ENCODE measurements around the gene SOCS1.

Gene SOCS1

DNA sequence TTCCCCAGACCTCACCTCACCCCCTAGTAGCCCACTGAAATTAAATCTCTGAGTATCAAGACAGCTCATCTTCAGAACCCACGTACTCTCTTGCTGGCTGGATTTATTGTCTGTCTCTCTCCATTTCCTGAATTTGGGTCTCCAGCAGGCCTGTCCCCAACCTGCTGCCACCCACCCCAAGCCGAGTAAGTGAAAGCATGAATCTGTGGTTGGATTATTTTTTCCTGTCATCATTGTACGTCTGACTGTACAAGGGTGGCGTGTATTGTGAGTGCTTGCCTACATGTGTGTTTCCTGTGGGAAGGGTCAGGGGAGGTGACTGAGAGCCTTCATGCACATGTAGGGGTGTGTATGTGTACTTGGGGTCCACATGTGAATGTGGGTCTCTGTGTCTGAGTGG, 7.7 kb upstream of the SOCS1 start:
- in situ Hi-C loops (cut with MboI; ENCODE audit: low sequenced_read_pairs) = no loop called here

DNA sequence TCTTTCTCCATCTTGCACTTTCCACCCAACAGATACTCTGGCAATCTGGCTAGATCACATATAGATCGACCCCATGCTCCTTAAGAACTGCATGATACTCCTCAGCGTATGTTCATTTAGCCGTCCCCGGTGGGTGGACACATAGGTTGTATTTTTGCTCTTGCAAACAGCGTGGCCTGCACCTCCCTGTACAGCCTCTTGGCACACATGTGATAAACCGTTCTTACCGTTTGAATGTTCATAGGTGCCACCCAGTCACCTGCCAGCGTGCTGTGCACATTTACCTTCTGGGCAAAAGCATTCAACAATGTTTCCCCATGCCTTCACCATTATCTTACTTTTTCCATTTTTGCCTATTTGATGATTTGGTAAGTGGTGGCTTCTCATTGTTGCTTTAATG, 6.9 kb upstream of the SOCS1 start:
- in situ Hi-C loops (cut with MboI; ENCODE audit: low sequenced_read_pairs) = no loop called here

DNA sequence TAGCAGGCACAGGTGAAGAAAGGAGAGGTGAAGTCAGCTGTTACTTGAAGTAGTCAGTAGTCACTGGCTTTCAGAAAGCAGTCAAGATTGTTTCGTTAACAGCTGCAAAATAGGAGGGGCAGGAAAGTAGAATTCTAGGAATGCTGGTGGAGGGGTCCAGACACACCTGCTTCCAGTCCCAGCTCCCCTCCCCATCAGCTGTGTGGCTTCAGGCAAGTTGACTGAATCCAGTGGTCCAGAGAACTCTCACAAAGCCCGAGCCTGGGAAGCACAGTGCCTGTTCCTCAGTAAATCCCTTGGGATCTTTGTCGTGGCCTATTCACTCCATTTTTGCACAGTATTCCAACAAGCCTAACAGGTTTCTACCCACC, 4.6 kb upstream of the SOCS1 start:
- in situ Hi-C loops (cut with MboI; ENCODE audit: low sequenced_read_pairs) = no loop called here

DNA sequence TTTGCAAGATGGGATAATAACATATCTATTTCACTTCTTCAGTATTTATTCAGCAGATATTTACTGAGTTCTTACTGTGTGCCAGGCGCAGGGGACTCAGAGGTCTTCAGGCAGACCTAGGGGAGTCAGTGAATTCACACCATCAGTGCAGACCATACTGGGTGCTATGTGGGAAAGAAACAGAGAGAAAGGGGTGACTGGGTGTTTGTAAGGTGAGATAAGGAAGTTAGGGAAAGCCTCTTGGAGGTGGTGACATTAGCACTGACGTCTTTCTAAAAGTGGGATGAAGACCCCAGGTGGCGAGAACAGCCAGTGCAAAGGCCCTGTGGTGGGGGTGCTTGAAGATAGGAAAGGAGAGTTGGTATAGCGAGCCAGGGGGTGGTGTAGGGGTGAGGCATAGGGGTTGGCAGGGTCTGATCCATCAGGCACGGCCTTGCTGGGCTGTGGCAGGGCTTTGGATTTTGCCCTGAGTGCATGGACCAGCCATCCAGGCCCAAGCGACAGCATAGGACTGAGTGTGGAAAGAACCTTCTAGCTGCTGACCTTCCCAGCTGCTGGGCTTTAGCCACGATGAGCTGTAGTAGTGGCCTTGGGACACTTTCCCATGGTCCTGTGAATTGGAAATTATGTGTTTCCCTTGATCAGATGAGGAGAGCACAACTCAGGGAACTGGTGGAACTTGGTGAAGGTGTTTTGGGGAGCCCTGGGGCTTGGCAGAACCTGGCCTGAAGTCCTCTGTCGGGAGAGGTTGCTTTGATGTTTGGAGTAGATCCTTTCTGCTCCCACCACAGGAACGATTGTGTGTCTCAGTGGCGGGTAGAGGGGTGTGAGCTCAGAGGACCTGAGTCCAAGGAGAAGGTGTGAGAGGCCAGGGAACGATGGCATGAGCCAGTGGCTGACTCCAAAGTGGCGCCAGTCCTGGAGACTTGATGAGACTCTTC, 3.9 kb upstream of the SOCS1 start:
- in situ Hi-C loops (cut with MboI; ENCODE audit: low sequenced_read_pairs) = loop anchor here (10.0 kb wide), 1 partner anchor 285 kb away; no protein-coding TSS in a partner anchor

DNA sequence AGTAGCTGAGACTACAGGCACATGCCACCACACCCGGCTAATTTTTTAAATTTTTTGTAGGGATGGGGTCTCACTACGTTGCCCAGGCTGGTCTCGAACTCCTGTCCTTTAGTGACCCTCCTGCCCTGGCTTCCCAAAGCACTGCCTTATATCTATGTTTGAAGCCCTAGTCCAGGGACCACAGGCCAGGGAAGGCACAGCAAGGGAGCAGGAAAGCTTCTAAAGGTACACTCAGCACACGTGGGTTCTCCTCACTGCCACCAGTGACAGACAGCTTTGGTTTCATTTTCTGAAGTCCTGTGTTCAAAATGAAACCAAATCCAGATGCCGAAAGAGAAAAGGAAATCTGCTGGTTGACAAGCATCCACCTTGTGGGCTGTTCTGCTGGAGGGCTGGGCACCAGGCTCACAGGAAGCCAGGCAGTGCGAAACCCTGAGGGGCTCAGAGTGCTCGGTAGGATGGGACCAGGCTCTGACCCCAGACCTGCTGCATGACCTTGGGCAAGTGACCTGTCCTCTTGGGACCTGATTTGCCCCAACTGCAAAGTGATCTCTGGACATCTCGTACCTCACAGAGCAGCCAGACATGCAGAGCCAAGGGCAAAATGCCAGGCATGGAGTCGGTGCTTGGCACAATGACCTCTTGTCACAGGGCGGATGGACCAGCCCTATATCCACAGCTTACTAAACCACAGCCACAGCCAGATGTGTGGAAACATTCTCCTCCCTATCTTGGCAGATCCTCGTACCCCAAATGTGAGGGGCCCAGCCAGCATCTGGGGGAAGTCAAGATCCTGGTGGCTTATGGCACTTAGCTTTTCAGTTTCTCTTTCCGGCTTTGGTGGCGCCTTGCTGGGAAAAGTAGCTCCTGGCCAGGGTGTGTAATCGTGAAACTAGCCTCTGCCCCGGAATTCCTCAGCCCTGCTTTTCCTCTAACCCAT, 2.8 kb upstream of the SOCS1 start:
- in situ Hi-C loops (cut with MboI; ENCODE audit: low sequenced_read_pairs) = loop anchor here (10.0 kb wide), 1 partner anchor 284 kb away; no protein-coding TSS in a partner anchor

DNA sequence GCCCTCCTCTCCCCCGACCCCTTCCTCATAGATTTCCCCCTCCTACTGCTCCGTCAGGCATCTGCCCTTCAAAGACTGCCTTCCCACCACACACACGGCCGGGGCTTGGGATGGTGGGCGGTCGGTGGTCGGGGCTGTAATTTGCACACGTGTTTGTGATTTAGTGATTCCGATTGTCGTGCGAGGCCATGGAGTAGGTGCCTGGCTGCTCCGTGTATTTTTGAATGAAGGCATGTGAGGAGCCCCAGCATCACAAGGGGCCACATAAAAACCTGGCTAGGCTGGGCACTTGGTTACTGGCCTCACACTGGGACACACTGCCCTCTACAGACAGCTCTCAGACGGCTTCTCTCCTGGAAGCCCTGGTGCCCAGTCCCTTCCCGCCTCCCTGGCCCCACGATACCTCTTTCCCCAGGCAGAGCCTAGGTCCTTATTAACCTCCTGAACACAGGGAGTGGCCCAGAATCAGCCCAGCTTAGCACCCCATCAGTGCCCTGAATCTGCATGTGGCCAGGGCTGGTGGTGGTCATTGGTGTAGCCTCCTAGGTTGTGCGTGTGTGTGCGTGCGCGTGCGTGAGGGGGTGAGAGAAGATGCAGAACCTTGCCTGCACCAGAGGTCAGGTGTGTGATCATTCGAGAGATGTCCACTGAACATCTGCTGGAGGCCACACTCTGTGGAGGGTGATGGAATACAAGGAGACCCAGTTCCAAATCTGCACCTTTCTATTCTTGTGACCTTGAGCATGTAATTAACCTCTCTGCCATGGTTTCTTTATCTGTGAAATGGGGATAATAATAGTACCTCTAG, 1.3 kb upstream of the SOCS1 start:
- in situ Hi-C loops (cut with MboI; ENCODE audit: low sequenced_read_pairs) = loop anchor here (10.0 kb wide), 1 partner anchor 283 kb away; no protein-coding TSS in a partner anchor

DNA sequence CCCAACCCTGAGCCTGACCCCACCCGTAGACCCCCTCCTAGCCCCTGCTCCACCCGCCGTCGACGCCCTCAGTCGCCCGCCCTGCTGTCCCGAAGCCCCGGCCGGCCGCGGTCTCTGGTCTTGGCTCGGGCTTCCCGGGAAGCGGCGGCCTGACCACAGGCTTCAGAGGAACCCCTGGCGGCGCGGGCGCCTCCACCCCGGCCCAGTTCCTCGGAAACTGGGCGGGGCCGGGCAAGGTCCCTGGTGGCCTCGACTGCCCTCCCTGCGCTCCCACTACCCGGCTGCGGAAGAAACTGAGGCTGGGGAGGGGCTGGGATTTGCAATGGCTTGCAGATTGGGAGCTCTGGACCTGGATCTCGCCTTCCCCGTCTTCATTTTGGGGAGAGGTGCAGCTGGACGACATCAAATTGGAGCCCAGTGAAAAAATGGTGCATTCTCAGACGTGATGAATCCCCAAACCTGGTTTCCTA, 692 bp upstream of the SOCS1 start:
- in situ Hi-C loops (cut with MboI; ENCODE audit: low sequenced_read_pairs) = loop anchor here (10.0 kb wide), 1 partner anchor 282 kb away; no protein-coding TSS in a partner anchor

DNA sequence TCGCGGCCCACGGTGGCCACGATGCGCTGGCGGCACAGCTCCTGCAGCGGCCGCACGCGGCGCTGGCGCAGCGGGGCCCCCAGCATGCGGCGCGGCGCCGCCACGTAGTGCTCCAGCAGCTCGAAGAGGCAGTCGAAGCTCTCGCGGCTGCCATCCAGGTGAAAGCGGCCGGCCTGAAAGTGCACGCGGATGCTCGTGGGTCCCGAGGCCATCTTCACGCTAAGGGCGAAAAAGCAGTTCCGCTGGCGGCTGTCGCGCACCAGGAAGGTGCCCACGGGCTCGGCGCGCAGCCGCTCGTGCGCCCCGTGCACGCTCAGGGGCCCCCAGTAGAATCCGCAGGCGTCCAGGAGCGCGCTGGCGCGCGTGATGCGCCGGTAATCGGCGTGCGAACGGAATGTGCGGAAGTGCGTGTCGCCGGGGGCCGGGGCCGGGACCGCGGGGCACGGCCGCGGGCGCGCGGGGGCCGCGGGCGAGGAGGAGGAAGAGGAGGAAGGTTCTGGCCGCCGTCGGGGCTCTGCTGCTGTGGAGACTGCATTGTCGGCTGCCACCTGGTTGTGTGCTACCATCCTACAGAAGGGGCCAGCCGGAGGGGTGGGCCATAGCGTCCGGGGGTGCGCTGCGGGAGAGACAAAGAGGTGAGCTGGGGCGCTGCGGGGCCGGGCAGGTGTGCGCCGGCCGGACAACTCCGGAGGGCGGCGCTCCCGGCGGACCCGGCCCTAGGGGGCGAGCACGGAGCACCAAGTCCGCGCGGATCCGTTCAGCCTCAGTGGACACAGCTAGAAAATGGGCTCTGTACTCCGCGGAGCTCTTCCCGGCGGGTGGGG, 879 bp downstream of the SOCS1 start:
- in situ Hi-C loops (cut with MboI; ENCODE audit: low sequenced_read_pairs) = loop anchor here (10.0 kb wide), 1 partner anchor 280 kb away; no protein-coding TSS in a partner anchor

DNA sequence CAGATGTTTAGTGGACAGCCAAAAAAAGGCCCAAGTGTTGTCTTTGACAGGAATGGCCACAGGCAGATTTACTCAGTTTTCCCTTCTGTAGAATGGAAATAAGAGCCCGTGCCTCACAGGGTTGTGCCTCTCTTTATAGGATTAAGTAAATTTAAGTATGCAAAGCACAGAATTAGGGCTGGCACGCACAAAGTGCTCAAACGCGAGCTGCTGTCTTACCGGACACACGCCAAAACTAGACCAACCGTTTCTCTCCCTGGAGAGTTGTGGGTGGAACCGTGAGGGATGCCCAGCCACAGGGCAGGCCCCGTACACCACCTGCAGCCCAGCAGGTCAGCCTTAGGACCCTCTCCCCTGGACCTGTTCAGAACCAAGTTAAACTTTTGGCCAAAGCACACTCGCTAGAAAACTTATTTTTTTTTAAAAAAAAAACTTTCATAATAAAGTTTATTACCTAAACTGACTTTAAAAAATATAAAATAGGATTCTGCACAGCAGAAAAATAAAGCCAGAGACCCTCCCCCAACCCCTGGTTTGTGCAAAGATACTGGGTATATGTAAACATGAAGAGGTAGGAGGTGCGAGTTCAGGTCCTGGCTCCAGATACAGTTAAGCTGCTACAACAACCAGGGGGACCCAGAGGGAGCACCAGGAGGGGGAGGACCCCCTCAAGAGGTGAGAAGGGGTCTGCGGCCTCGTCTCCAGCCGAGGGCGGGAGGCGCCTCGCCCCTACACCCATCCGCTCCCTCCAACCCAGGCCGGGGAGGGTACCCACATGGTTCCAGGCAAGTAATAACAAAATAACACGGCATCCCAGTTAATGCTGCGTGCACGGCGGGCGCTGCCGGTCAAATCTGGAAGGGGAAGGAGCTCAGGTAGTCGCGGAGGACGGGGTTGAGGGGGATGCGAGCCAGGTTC, 1.8 kb downstream of the SOCS1 start:
- in situ Hi-C loops (cut with MboI; ENCODE audit: low sequenced_read_pairs) = loop anchor here (10.0 kb wide), 1 partner anchor 279 kb away; no protein-coding TSS in a partner anchor

DNA sequence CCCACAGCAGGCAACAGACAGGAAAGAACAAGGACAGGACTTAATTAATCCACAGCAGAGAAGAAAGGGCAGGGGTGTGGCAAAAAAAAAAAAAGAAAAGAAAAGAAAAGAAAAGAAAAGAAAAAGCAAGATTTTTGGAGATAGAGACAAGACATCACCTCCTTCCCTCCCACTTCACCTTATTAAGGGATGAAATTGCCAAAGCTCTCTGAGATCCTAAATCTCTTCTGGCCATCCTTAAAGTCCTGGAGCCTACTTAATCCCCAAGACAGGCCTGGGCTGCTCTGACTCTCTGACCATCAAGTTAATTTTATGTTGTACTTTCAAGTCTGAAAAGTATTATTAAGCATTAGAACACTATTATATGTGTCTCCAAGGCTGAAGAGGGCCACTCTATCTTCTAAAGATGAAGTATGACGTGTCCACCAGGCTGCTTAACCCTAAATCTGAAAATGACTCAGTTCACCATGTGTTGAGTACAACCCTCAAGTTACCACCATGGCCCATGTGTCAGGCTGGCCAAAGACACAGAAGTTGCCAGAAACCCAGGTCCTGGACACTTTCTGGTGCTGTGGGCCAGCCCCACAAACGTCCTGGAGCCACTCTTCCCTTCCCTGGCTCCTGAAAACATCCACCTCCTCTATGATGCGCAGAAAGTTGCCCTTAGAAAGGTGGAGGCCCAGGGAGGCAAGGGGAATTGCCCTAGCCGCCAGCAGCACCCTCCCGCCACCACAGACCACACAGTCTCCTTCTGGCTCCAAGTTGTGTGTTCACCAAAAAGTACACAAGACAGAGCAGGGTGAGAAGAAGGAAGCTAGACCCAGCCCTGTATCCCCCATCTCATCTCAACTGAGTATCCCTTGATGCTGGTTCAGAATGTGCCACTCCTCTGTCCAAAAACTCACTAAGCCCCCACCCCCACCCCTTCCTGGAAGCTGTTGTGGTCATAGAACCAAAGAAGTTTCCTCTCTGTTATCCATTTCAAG, 2.7 kb downstream of the SOCS1 start:
- in situ Hi-C loops (cut with MboI; ENCODE audit: low sequenced_read_pairs) = loop anchor here (10.0 kb wide), 1 partner anchor 279 kb away; no protein-coding TSS in a partner anchor

DNA sequence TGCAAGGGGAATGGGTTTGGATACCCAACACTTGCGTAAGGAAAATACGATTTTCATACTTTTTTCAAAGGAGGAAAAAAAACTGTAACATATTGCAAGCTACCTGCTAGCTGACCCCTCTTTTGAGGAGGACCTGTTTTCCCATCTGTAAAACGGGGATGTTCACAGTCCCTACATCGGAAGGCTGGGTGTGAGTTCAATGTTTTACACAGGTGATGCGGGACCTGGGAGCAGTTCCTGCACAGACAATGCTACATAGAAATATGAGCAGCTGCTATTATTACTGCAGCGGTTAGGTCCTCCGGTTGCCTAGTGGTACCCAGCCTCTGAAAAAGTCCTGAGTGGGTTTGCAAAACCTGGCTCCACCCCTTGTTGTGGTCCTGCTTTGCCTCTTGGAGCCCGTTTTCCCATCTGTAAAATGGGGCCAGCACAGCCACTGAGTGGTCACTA, 3.5 kb downstream of the SOCS1 start:
- in situ Hi-C loops (cut with MboI; ENCODE audit: low sequenced_read_pairs) = loop anchor here (10.0 kb wide), 1 partner anchor 278 kb away; no protein-coding TSS in a partner anchor

DNA sequence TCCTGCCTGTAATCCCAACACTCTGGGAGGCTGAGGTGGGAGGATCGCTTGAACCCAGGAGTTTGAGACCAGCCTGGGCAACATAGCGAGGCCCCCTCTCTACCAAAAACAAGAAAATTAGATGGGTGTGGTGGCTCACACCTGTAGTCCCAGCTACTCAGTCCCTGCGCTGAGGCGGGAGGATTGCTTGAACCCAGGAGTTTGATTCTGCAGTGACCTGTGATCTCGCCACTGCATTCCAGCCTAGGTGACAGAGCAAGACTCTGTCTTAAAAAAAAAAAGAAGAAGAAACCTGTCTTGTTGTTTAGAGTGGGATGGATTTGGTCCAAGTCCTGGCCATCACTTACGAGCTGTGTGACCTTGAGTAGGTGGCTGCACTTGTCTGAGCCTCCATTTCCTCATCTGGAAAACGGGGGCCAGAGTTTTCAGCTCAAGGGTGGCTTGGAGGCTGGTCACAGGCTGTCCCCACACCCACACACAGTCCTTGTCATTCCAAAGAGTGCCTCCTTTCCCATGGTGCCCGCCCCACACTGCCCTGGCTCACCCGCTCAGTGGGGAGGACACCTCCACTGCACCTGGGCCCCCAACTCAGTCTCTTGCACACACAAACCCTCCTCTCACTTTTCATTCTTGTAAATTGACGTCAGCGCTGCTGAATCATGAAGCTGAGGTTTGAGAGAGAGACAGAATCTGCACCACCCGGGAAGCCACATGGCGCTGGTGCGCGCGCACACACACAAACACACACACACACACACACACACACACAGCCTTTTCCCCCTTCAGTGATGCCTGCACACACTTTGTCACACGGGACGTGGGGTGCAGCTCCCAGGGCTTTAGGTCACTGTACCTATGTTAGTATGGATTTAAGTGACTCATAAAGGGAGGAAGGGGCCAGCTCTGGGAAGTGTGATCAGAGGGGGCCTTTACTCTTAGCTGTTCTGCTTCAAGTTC, 4.2 kb downstream of the SOCS1 start:
- in situ Hi-C loops (cut with MboI; ENCODE audit: low sequenced_read_pairs) = loop anchor here (10.0 kb wide), 1 partner anchor 277 kb away; no protein-coding TSS in a partner anchor

DNA sequence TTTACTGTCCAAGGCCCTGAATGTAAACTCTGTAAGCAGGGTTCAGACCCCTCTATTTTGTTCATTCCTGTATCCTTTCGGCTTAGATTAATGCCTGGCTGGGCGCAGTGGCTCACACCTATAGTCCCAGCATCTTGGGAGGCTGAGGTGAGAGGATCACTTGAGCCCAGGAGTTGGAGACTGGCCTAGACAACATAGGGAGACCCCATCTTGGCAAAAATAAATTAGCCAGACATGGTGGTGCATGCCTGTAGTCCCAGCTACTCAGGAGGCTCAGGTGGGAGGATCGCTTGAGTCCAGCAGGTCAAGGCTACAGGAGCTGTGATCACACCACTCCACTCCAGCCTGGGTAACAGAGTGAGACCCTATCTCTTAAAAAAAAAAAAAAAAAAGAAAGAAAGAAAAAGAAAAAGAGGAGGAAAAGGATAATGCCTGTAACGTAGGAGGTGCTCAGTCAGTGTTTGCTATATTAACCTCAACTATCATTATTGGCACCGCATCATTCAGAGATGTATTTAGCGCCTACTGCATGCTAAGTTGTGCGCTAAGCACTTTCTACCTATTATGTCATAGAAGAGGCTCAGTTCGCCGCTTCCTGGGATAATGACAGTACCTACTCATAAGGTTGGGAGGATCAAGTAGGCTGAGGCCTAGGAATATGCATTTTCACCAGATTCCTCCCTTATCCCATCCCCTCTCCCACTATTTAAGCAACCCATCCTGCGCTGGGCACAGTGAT, 5.0 kb downstream of the SOCS1 start:
- in situ Hi-C loops (cut with MboI; ENCODE audit: low sequenced_read_pairs) = loop anchor here (10.0 kb wide), 1 partner anchor 276 kb away; no protein-coding TSS in a partner anchor

DNA sequence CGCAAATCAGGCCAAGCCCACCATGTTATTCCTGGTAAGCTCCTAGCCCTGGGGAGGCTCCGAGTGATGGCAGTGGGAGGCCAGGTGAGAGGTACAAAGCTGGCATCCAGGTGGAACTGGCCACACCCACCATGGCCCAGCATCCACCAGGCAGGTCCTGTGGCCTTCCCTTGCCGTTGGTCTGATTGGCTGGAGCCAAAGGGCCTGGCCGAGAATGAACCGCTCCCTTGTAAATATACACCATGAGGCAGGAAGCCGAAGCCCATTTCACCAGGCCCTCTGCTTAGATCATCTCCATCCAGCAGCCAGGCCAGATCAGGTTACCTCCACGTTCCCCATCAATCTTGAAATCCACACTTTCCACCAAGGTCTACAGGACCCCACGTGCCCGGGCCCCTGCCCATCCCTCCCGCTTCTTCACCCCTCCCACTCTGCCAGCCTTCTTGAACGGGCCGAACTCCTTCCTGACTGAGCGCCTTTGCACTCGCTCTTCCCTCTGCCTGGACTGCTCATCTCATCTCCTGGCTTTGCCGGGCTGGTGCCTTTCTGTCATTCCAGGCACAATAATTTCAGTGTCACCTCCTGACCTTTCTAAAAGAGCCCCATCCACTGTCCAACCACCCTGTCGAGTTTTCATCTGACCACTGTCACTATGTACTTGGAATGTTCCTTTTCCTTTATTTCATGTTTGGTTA, 5.8 kb downstream of the SOCS1 start:
- in situ Hi-C loops (cut with MboI; ENCODE audit: low sequenced_read_pairs) = loop anchor here (10.0 kb wide), 1 partner anchor 275 kb away; no protein-coding TSS in a partner anchor
